Measurements from ENCODE around the gene KIAA1614.

- TF ChIP-seq, protein P1, sequence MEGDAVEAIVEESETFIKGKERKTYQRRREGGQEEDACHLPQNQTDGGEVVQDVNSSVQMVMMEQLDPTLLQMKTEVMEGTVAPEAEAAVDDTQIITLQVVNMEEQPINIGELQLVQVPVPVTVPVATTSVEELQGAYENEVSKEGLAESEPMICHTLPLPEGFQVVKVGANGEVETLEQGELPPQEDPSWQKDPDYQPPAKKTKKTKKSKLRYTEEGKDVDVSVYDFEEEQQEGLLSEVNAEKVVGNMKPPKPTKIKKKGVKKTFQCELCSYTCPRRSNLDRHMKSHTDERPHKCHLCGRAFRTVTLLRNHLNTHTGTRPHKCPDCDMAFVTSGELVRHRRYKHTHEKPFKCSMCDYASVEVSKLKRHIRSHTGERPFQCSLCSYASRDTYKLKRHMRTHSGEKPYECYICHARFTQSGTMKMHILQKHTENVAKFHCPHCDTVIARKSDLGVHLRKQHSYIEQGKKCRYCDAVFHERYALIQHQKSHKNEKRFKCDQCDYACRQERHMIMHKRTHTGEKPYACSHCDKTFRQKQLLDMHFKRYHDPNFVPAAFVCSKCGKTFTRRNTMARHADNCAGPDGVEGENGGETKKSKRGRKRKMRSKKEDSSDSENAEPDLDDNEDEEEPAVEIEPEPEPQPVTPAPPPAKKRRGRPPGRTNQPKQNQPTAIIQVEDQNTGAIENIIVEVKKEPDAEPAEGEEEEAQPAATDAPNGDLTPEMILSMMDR (IDR thresholded peaks at IDR 0.05; ENCODE audit: low read depth, low read length): no peak
- TF ChIP-seq EZH2phosphoT487 (IDR thresholded peaks at IDR 0.05; ENCODE audit: low read depth): no peak
Measured at GRCh38 chr1:180951186-180951745, 38.6 kb downstream of the KIAA1614 start.
